SU-DHL-6 (cell line): ENCODE data around the gene CTSH.

Experiments used
- H2AFZ ChIP-seq: fragments of 200-600 bp; sonication (generic); 2 replicates; pipeline ENCODE4 v1.6.1; 2014; ENCODE audit warnings: low read depth, mild to moderate bottlenecking, moderate library complexity, mixed read lengths, antibody characterized with exemption, low read length; ENCODE audit not compliant: severe bottlenecking
- H3F3A ChIP-seq: fragments of 200-600 bp; shearing (Covaris generic); 2 replicates; pipeline ENCODE4 v1.6.0; 2016; ENCODE audit warnings: antibody characterized with exemption, mild to moderate bottlenecking; ENCODE audit not compliant: insufficient read depth
- H3K27ac ChIP-seq: fragments of 200-600 bp; sonication (generic); 2 replicates; pipeline ENCODE4 v1.5.1; 2016; ENCODE audit warnings: low read depth, mild to moderate bottlenecking, low read length, moderate library complexity, mixed read lengths
- H3K27me3 ChIP-seq: fragments of 200-600 bp; sonication (generic), shearing (Covaris generic); 2 replicates; pipeline ENCODE4 v1.6.0; 2014; ENCODE audit warnings: mild to moderate bottlenecking, low read length
- H3K36me3 ChIP-seq: fragments of 200-600 bp; sonication (generic); 2 replicates; pipeline ENCODE4 v1.6.1; 2014; ENCODE audit warnings: mild to moderate bottlenecking, low read length, mixed read lengths
- H3K4me2 ChIP-seq: fragments of 300-600, 200-600 bp; shearing (Covaris generic), sonication (generic); 2 replicates; pipeline ENCODE4 v1.6.0; 2014; ENCODE audit warnings: low read length, low read depth, mild to moderate bottlenecking; ENCODE audit not compliant: poor library complexity, severe bottlenecking
- H3K4me3 ChIP-seq: fragments of 200-600 bp; sonication (generic); 2 replicates; pipeline ENCODE4 v1.5.1; 2014; ENCODE audit warnings: antibody characterized with exemption, low read length, mild to moderate bottlenecking, mixed read lengths; ENCODE audit not compliant: insufficient read depth, poor library complexity, severe bottlenecking
- H3K79me2 ChIP-seq: fragments of 200-600 bp; sonication (generic); 2 replicates; pipeline ENCODE4 v1.6.1; 2014; ENCODE audit warnings: mild to moderate bottlenecking, low read length, moderate library complexity; ENCODE audit not compliant: insufficient read depth
- H3K9ac ChIP-seq: fragments of 200-600 bp; sonication (generic); 2 replicates; pipeline ENCODE4 v1.7.0; 2014; ENCODE audit warnings: mild to moderate bottlenecking, low read length
- H3K9me2 ChIP-seq: fragments of 200-600 bp; sonication (generic); replicated peaks from 2 replicates; pipeline ENCODE4 v1.6.1; 2014; ENCODE audit warnings: low read length; ENCODE audit not compliant: insufficient read depth
- H3K9me3 ChIP-seq: fragments of 200-600 bp; sonication (generic); 2 replicates; pipeline ENCODE4 v1.6.1; 2014; ENCODE audit warnings: low read length, mixed read lengths; ENCODE audit not compliant: insufficient read depth
- H4K20me1 ChIP-seq: fragments of 200-600 bp; sonication (generic); 2 replicates; pipeline ENCODE4 v1.6.1; 2014; ENCODE audit warnings: low read depth, mild to moderate bottlenecking, antibody characterized with exemption, low read length, moderate library complexity, mixed read lengths
- CTCF ChIP-seq: fragments of 200-600 bp; sonication (generic); IDR thresholded peaks from one replicate; pipeline ENCODE4 v1.5.1; 2017; ENCODE audit warnings: antibody characterized with exemption, mild to moderate bottlenecking, low read length, moderate library complexity; ENCODE audit not compliant: insufficient read depth, poor library complexity, severe bottlenecking
- EZH2phosphoT487 ChIP-seq: fragments of 200-600 bp; sonication (generic), shearing (Covaris generic); conservative IDR thresholded peaks from 2 replicates; pipeline ENCODE4 v1.6.1; 2018; ENCODE audit warnings: mild to moderate bottlenecking, antibody characterized with exemption, low read length, moderate library complexity, mixed read lengths

The CTSH gene

GRCh38 chr15:78923015-78923414 is 21.8 kb downstream of the CTSH start:
- no peaks in the 10 kb centered on the region for H3K9me3 ChIP-seq
- TF ChIP-seq EZH2phosphoT487: no peak
- TF ChIP-seq CTCF: no peak
- no peak overlapping the region for H3K27ac ChIP-seq
- H3K9me2 ChIP-seq: no peaks in the 10 kb centered on the region
- H2AFZ ChIP-seq: no peak overlapping the region
- H4K20me1 ChIP-seq: no peaks in the 10 kb centered on the region
- no peaks in the 10 kb centered on the region for H3K79me2 ChIP-seq
- H3F3A ChIP-seq: no peaks in the 10 kb centered on the region
- H3K4me2 ChIP-seq: no peak overlapping the region
- peaks cover 6% of the 10 kb centered on the region; the same call in 1 of the 2 replicates for H3K36me3 ChIP-seq
- no peaks in the 10 kb centered on the region for H3K27me3 ChIP-seq
- H3K4me3 ChIP-seq: no peak overlapping the region
- no peak overlapping the region for H3K9ac ChIP-seq

- TF ChIP-seq EZH2phosphoT487: no peak
- no peak for TF ChIP-seq CTCF
- Histone ChIP-seq H2AFZ (no peak overlapping the region), H3K27ac (no peak overlapping the region), H3K9me2 (no peaks in the 10 kb centered on the region), H4K20me1 (no peaks in the 10 kb centered on the region), H3K9ac (no peak overlapping the region), H3K36me3 (peaks cover 6% of the 10 kb centered on the region; the same call in 1 of the 2 replicates), H3K4me3 (no peak overlapping the region), H3K4me2 (no peak overlapping the region), H3K27me3 (no peaks in the 10 kb centered on the region), H3K79me2 (no peaks in the 10 kb centered on the region), H3F3A (no peaks in the 10 kb centered on the region), H3K9me3 (no peaks in the 10 kb centered on the region)
Observed at GRCh38 chr15:78922527-78922926, 22.3 kb downstream of the CTSH start.

GRCh38 chr15:78921940-78922339 is 22.9 kb downstream of the CTSH start:
- H3K27ac ChIP-seq: no peak overlapping the region
- TF ChIP-seq CTCF (no peak), EZH2phosphoT487 (no peak)
- no peaks in the 10 kb centered on the region for H3F3A ChIP-seq
- no peak overlapping the region for H2AFZ ChIP-seq
- no peak overlapping the region for H3K4me3 ChIP-seq
- no peak overlapping the region for H3K9ac ChIP-seq
- no peaks in the 10 kb centered on the region for H4K20me1 ChIP-seq
- no peaks in the 10 kb centered on the region for H3K9me3 ChIP-seq
- no peaks in the 10 kb centered on the region for H3K27me3 ChIP-seq
- no peak overlapping the region for H3K4me2 ChIP-seq
- no peaks in the 10 kb centered on the region for H3K79me2 ChIP-seq
- H3K9me2 ChIP-seq: no peaks in the 10 kb centered on the region
- peaks cover 6% of the 10 kb centered on the region; the same call in 1 of the 2 replicates for H3K36me3 ChIP-seq
